ENCODE results near the gene TMEM135. TPM values are rescaled to one million over a fixed set of nuclear protein-coding genes. Genes with fewer than 3 reads are reported as not detected.
A peak's percentile ranks its signal among the peaks of the same experiment; 100 is the strongest.

TMEM135 gene
- total and polyA plus RNA-seq, 5 experiments from 2014 or later, result 5.4 to 20.4 (median 8.7) TPM

DNA sequence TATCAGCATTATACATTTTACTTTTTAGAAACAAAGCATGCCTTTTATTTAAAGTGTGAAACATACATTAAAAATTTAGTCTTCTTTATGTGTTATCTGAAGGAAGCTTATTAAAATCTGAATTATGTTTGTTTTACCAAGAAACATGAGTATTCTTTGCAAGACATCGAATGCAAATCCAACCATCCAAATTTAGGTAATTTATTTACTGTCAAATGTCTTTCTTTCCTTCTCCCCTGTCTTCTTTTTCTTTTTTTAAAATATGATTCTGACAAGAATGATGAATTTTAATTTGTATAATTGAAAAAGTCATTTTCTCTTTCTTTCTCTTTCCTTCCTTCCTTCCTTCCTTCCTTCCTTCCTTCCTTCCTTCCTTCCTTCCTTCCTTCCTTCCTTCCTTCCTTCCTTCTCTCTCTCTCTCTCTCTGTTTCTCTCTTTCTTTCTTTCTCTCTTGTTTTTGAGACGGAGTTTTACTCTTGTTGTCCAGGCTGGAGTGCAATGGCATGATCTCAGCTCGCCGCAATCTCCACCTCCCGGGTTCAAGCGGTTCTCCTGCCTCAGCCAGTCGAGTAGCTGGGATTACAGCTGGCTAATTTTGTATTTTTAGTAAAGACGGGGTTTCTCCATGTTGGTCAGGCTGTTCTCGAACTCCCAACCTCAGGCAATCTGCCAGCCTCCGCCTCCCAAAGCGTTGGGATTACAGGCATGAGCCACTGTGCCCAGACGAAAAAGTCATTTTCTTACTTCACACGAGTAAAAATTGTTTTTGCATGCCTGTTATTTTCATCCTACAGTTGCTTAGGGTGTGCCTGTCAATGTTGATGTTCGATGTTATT, 157.5 kb downstream of the TMEM135 start:
- Mint-ChIP-seq H3K4me3 (no peak overlapping the region), H3K27me3 (no peaks in the 10 kb centered on the region), H3K4me1 (peaks cover 0 to 2% (median under 1%) of the 10 kb centered on the region in 4 donors), H3K36me3 (peaks cover 0 to 3% (median 2%) of the 10 kb centered on the region in 3 donors), H3K9me3 (no peaks in the 10 kb centered on the region), H3K27ac (peak overlapping the region in 1 of 10 donors; percentile 15)
- ATAC-seq, result no peak
- POLR2A ChIA-PET, result no interaction called here
- DNase-seq, result no peak

DNA sequence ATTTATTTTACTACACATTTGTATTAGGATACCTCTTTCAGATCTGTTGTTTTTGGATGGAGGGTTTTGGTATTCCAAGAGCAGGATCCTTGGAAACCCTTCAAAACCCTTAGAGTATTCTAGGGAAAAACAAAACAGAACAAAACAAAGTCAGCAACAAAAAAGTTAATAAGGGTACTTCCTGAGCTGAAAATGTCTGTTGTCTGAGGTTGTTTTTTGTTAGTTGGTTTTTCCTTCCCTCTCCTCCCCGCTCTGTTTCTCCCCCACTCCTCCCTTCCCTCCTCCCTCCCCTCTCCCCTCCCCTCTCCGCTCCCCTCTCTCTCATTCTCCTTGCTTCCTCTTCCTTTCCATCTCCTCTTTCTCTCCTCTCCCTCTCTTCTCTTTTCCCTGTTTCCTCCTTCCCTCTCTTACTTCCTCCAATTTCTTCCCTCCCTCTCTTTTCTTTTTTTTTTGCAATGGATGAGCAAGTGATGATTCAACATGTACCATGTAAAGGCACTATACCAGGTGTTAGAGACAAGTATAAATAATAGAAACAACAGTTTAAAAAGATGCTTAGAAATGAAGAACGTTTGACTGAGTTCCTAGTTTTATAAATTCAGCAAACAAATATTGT, 160.6 kb downstream of the TMEM135 start:
- H3K27ac Mint-ChIP-seq, result peak overlapping the region in 1 of 10 donors; percentile 4
- H3K36me3 Mint-ChIP-seq, result peaks cover 2 to 11% (median 6%) of the 10 kb centered on the region in 3 donors
- peaks cover 0 to 2% (median 0%) of the 10 kb centered on the region in 9 donors for H3K9me3 Mint-ChIP-seq
- no peak overlapping the region for H3K4me3 Mint-ChIP-seq
- DNase-seq (no peak), ATAC-seq (no peak)
- H3K27me3 Mint-ChIP-seq, result no peaks in the 10 kb centered on the region
- peaks cover 0 to 2% (median under 1%) of the 10 kb centered on the region in 4 donors for H3K4me1 Mint-ChIP-seq
- POLR2A ChIA-PET, result no interaction called here

DNA sequence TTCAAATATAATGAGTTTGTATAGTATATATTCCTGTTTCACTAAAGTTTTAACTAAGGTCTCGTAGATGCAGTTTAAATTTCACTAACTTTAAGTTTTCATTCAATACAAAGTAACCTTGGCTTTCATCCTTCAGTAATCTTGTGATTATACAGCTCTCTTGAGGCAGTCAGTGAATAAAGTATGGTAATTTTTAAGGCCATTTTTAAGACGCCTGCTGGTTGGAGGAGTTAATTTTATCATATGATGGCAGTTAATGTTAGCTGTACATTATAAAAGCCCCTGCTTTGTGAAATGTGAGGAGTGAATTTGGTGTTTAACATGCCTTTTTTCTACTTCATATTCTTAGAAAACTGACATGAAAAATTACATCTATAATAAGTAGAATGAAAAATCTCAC, 163.6 kb downstream of the TMEM135 start:
- ATAC-seq, result no peak
- Mint-ChIP-seq H3K27me3 (no peaks in the 10 kb centered on the region), H3K36me3 (peaks cover 8 to 25% (median 14%) of the 10 kb centered on the region in 3 donors), H3K9me3 (peaks cover 0 to 6% (median 0%) of the 10 kb centered on the region in 9 donors), H3K27ac (no peak overlapping the region), H3K4me1 (peaks cover 0 to 5% (median 0%) of the 10 kb centered on the region in 4 donors), H3K4me3 (no peak overlapping the region)
- DNase-seq, result no peak
- POLR2A ChIA-PET, result no interaction called here

DNA sequence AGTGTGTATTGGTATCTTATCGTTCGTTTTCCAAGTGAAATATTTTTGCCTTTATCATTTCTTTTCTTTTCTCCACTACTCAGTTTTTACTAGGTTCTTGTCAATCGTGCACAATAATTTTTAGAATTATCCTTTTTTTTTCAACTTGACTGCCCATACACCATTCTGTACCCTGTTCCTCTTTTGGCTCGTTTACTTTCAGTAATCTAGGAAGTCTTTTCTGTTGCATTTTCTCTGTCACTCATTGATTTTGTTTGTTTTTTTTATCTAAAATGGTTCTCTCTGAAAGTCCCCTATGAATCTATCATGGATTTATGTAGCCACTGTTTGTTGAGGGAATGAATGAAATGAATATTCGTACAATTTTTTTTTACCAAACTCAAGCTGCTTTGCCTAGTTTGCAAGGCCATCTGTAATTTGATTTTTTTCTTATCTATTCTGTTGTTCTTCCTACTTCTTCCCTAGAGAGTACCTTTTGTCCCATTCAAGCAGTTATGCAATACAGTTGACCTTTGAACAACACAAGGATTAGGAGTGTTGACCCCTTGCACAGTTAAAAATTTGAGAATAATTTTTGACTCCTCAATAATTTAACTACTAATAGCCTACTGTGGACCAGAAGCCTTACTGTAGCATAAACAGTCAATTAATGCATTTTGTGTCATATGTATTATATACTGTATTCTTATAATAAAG, 166.3 kb downstream of the TMEM135 start:
- POLR2A ChIA-PET, result no interaction called here

DNA sequence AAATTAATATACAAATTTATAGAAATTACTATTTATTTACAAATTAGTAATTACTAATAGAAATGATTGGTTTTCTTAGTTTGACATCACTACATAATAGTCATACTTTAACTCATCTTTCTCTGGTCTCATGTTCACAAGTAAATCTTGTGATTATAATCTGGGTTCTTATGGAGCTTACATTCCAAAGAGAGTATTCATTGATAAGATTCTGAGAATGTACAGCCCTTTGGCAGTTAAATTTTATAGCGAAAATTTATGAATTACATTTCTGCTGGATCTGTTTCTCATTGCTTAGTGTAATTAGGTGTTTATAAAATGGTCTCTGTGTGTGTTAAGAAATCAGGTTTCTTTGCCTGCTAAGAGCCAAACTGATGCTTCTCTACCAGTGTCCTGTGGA, 175.2 kb downstream of the TMEM135 start:
- POLR2A ChIA-PET, result no interaction called here
- ATAC-seq (no peak), DNase-seq (no peak)
- H3K9me3 Mint-ChIP-seq, result peaks cover 0 to 26% (median 6%) of the 10 kb centered on the region in 9 donors
- H3K4me3 Mint-ChIP-seq, result no peak overlapping the region
- no peak overlapping the region for H3K27ac Mint-ChIP-seq
- H3K36me3 Mint-ChIP-seq, result peaks cover 3 to 15% (median 9%) of the 10 kb centered on the region in 3 donors
- H3K27me3 Mint-ChIP-seq, result no peaks in the 10 kb centered on the region
- H3K4me1 Mint-ChIP-seq, result peaks cover 0 to 9% (median 4%) of the 10 kb centered on the region in 4 donors

More for the DNA sequence above, 166.3 kb downstream of the TMEM135 start:
- Mint-ChIP-seq H3K4me1 (peaks cover 0 to 4% (median 0%) of the 10 kb centered on the region in 4 donors), H3K27ac (no peak overlapping the region), H3K27me3 (no peaks in the 10 kb centered on the region), H3K4me3 (no peak overlapping the region), H3K9me3 (peaks cover 1 to 15% (median 7%) of the 10 kb centered on the region in 9 donors), H3K36me3 (peaks cover 11 to 43% (median 25%) of the 10 kb centered on the region in 3 donors)
- ATAC-seq (no peak), DNase-seq (no peak)

DNA sequence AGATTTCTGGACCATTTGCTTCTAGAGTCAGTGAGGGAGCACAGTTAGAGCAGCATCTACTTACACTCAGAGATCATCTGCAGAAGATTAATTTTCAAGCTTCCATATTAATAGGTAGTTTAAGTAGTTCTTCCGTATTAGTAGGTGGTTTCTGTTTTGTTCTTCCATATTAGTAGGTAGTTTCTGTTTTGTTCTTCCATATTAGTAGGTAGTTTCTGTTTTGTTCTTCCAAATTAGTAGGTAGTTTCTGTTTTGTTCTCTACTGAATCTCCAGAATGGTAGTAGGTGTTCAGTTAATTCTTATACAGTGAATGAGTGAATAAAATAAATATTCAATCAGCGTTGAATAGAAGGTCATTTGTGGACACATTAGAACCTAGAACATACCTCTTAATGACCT, 175.7 kb downstream of the TMEM135 start:
- Mint-ChIP-seq H3K4me3 (no peak overlapping the region), H3K27me3 (no peaks in the 10 kb centered on the region), H3K36me3 (peaks cover under 1 to 10% (median 4%) of the 10 kb centered on the region in 3 donors), H3K9me3 (peaks cover 0 to 20% (median 4%) of the 10 kb centered on the region in 9 donors), H3K4me1 (peaks cover 0 to 9% (median 4%) of the 10 kb centered on the region in 4 donors), H3K27ac (no peak overlapping the region)
- ATAC-seq (no peak), DNase-seq (no peak)
- POLR2A ChIA-PET, result no interaction called here

DNA sequence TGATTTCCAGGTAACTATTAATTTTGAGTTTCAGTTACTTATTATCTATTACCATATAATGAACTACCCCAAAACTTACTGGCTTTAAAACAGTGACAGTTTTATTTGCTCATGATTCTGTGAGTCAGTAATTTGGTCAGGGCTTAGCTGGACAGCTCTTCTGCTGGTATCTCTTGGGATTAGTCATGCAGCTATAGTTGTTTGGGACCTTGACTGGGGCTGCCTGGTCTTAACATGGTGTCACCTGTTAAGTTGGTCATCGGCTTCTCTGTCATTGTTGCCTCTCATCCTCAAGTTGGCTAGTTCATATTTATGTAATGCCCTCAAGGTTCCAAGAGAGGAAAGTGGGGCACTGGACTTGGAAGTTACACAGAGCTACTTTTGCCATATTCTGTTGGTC, 177.5 kb downstream of the TMEM135 start:
- ATAC-seq (no peak), DNase-seq (no peak)
- no peaks in the 10 kb centered on the region for H3K27me3 Mint-ChIP-seq
- peaks cover 5 to 9% (median 6%) of the 10 kb centered on the region in 4 donors for H3K4me1 Mint-ChIP-seq
- no peak overlapping the region for H3K4me3 Mint-ChIP-seq
- peaks cover 0 to 4% (median 0%) of the 10 kb centered on the region in 9 donors for H3K9me3 Mint-ChIP-seq
- peaks cover 0 to 5% (median 2%) of the 10 kb centered on the region in 3 donors for H3K36me3 Mint-ChIP-seq
- no peak overlapping the region for H3K27ac Mint-ChIP-seq
- POLR2A ChIA-PET, result no interaction called here

DNA sequence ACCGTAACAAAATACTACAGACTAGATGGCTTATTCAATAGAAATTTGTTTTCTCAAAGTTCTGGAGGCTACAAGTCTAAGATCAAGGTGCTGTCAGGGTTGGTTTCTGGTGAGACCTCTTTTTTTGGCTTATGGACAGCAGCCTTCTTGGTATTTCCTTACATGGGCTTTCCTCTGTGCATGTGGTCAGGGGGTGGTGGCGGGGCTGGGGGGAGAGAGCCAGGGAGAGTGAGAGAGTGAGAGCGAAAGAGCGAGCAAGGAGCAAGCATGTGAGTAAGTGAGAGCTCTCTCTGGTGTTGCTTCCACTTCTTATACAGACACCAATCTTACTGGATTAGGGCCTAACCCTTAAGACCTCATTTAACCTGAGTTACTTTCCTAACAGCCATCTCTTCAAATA, 181.5 kb downstream of the TMEM135 start:
- ATAC-seq, result no peak
- H3K4me1 Mint-ChIP-seq, result peaks cover 0 to 9% (median 3%) of the 10 kb centered on the region in 4 donors
- no peak overlapping the region for H3K4me3 Mint-ChIP-seq
- POLR2A ChIA-PET, result no interaction called here
- peaks cover 0 to 11% (median 7%) of the 10 kb centered on the region in 3 donors for H3K36me3 Mint-ChIP-seq
- no peak for DNase-seq
- H3K27me3 Mint-ChIP-seq, result no peaks in the 10 kb centered on the region
- no peaks in the 10 kb centered on the region for H3K9me3 Mint-ChIP-seq
- no peak overlapping the region for H3K27ac Mint-ChIP-seq

DNA sequence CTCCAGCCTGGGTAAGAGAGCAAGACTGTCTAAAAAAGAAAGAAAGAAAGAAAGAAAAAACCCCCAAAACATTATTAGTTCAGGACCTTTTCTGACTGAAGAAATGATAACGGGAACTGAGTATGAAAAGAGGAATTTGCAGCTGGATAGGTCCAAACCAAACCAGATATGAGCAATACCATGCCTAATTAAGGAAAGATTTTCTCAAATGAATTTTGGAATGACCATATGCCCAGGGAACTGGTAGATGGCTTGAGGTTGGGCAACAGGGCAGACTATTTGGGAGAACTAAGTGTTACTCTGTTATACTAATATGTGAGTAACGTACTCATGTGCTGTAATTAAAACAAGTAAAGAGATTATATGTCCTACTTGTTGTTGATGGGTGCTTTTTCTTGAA, 186.1 kb downstream of the TMEM135 start:
- Mint-ChIP-seq H3K36me3 (peaks cover 0 to 15% (median 5%) of the 10 kb centered on the region in 3 donors), H3K27me3 (no peaks in the 10 kb centered on the region), H3K4me1 (peaks cover 0 to 6% (median 2%) of the 10 kb centered on the region in 4 donors), H3K4me3 (no peak overlapping the region), H3K9me3 (peaks cover 0 to 4% (median 0%) of the 10 kb centered on the region in 9 donors), H3K27ac (no peak overlapping the region)
- ATAC-seq (no peak), DNase-seq (no peak)
- POLR2A ChIA-PET, result no interaction called here

DNA sequence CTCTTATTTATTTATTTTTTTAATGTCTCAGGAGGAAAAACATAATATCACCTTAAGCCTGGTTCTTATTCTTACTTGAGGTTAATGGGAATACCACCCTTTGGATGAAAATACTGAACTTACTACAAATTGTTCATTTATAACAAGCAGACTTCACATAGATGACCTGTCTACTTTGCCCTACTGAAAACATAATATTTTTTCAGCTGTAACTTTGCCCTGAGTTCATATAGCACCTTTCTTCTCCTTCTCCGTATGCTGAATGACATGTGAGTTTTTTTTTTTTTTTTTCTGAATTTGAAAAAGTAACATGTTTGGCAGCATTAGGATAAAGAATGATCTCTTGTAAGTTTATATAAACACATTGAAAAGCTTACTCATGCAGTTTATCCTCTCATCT, 186.8 kb downstream of the TMEM135 start:
- POLR2A ChIA-PET, result no interaction called here
- no peak for ATAC-seq
- Mint-ChIP-seq H3K27ac (no peak overlapping the region), H3K4me3 (no peak overlapping the region), H3K9me3 (peaks cover 0 to 4% (median 0%) of the 10 kb centered on the region in 9 donors), H3K36me3 (peaks cover 0 to 18% (median 5%) of the 10 kb centered on the region in 3 donors), H3K27me3 (no peaks in the 10 kb centered on the region), H3K4me1 (peaks cover 0 to 4% (median under 1%) of the 10 kb centered on the region in 4 donors)
- DNase-seq, result no peak

DNA sequence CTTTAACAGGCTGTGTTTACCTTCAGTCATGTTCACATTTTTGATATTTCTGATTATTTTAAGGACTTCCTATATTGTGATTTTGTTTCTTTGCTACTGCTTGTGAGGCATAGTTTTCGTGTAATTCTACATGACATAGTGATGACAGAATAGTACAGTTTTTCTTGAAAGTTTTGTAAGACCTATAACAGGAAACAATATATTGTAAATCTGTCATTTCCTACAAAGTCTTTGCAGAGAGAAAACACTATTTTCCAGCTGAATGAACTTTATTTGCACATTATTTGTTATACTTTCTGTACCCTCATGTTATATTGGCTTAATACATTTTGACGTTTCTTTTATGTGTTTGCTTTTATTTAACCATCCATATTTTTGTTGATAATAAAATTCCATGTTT, 191.1 kb downstream of the TMEM135 start:
- H3K27me3 Mint-ChIP-seq, result no peaks in the 10 kb centered on the region
- POLR2A ChIA-PET, result no interaction called here

DNA sequence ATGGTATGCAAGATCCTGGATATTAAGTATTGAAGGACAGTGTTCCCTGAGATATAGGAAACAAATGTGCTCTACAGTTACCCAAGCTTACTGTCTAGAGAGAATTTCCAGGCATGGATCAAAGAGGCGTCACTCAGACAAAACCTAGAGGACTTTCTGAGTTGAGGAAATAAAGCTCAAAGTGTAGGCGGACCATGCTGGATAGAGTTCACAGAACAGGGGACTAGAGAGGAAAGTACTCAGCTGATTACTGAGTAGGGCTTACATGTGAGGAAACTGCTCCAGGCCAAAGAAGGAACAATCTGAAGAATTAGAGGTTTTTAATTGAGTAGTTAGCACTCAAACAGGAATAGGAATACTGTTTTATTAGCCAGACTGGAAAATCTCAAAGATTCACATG, 193.3 kb downstream of the TMEM135 start:
- ATAC-seq, result no peak
- no peak overlapping the region for H3K27ac Mint-ChIP-seq
- POLR2A ChIA-PET, result interaction anchor here (0.5 kb wide), 1 partner anchor 310 kb away, joined by 6 read pairs; no protein-coding TSS in a partner anchor
- no peak for DNase-seq
- H3K9me3 Mint-ChIP-seq, result peaks cover 6 to 25% (median 19%) of the 10 kb centered on the region in 9 donors
- H3K4me3 Mint-ChIP-seq, result no peak overlapping the region
- peaks cover 9 to 35% (median 18%) of the 10 kb centered on the region in 3 donors for H3K36me3 Mint-ChIP-seq
- no peaks in the 10 kb centered on the region for H3K27me3 Mint-ChIP-seq
- H3K4me1 Mint-ChIP-seq, result no peaks in the 10 kb centered on the region

More for the DNA sequence above, 191.1 kb downstream of the TMEM135 start:
- H3K27ac Mint-ChIP-seq, result no peak overlapping the region
- no peaks in the 10 kb centered on the region for H3K4me1 Mint-ChIP-seq
- no peak for ATAC-seq
- DNase-seq, result no peak
- no peak overlapping the region for H3K4me3 Mint-ChIP-seq
- H3K9me3 Mint-ChIP-seq, result peaks cover 6 to 25% (median 19%) of the 10 kb centered on the region in 9 donors
- H3K36me3 Mint-ChIP-seq, result peaks cover 9 to 39% (median 18%) of the 10 kb centered on the region in 3 donors
